AG09319 (cell line): Measurements from ENCODE around the gene LYPLA2.

ENCODE experiments used
- DNase-seq: peaks from one replicate; pipeline ENCODE4 v3.0.0-alpha.2; 2010; ENCODE audit warnings: low read depth; ENCODE audit errors: extremely low read depth
- TF ChIP-seq, protein P1 (sequence below): IDR thresholded peaks from 2 replicates; pipeline ENCODE4 v1.5.1; 2011; ENCODE audit warnings: low read depth, mild to moderate bottlenecking, inconsistent platforms, low read length, moderate library complexity

Gene LYPLA2

DNA sequence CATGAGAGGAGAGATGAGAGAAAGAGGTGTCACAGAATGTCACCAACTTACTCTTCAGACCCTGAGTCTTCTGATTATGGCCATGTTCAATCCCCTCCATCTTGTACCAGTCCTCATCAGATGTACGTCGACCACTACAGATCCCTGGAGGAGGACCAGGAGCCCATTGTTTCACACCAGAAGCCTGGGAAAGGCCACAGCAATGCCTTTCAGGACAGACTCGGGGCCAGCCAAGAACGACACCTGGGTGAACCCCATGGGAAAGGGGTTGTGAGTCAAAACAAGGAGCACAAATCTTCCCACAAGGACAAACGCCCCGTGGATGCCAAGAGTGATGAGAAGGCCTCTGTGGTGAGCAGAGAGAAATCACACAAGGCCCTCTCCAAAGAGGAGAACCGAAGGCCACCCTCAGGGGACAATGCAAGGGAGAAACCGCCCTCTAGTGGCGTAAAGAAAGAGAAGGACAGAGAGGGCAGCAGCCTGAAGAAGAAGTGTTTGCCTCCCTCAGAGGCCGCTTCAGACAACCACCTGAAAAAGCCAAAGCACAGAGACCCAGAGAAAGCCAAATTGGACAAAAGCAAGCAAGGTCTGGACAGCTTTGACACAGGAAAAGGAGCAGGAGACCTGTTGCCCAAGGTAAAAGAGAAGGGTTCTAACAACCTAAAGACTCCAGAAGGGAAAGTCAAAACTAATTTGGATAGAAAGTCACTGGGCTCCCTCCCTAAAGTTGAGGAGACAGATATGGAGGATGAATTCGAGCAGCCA is 39.7 kb upstream of the LYPLA2 start:
- TF ChIP-seq, protein P1, sequence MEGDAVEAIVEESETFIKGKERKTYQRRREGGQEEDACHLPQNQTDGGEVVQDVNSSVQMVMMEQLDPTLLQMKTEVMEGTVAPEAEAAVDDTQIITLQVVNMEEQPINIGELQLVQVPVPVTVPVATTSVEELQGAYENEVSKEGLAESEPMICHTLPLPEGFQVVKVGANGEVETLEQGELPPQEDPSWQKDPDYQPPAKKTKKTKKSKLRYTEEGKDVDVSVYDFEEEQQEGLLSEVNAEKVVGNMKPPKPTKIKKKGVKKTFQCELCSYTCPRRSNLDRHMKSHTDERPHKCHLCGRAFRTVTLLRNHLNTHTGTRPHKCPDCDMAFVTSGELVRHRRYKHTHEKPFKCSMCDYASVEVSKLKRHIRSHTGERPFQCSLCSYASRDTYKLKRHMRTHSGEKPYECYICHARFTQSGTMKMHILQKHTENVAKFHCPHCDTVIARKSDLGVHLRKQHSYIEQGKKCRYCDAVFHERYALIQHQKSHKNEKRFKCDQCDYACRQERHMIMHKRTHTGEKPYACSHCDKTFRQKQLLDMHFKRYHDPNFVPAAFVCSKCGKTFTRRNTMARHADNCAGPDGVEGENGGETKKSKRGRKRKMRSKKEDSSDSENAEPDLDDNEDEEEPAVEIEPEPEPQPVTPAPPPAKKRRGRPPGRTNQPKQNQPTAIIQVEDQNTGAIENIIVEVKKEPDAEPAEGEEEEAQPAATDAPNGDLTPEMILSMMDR, result peak; percentile 63
- DNase-seq, result no peak

DNA sequence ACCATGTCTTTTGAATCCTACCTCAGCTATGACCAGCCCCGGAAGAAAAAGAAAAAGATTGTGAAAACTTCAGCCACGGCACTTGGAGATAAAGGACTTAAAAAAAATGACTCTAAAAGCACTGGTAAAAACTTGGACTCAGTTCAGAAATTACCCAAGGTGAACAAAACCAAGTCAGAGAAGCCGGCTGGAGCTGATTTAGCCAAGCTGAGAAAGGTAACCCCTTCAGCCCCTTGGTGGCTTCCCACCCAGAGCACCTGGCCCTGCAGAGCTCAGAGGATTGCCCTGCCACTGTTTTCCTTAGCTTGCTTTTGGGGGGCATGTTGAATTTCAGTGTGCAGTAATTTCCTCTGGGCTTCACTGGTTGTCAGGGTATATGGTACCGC is 39.1 kb upstream of the LYPLA2 start:
- DNase-seq, result no peak
- TF ChIP-seq, protein P1, result no peak

DNA sequence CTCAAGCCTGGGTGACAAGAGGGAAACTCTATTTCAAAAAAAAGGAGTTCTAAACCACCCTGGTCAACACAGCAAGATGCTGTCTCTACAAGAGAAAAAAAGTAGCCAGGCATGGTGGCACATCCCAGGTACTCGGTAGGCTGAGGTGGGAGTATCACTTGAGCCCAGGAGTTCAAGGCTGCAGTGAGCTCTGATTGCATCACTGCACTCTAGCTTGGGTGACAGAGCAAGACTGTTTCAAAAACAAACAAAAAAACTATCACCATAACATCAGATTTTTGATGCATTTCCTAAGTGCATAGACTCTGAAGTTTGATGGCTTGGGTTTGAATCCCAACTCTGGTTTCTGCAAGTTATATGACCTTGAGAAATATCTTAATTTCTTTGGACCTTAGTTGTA is 38.0 kb upstream of the LYPLA2 start:
- TF ChIP-seq, protein P1, result no peak
- DNase-seq, result no peak

DNA sequence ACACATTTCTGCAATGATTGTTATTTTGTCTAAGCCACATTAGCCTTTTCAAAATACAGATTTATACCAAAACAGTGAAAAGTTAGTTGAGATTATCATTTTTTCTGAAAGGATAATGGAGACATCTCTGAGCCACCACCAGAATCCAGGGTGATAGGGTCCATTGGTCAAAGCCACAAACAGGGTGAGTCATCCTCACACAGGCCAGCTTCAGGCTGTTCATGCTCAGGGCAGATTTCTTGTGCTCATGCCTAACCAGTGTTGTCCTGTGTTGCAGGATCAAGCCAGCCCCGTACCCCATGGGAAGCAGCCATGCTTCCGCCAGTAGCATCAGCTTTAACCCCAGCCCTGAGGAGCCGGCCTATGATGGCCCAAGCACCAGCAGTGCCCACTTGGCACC is 34.3 kb upstream of the LYPLA2 start:
- TF ChIP-seq, protein P1, result no peak
- DNase-seq, result no peak

DNA sequence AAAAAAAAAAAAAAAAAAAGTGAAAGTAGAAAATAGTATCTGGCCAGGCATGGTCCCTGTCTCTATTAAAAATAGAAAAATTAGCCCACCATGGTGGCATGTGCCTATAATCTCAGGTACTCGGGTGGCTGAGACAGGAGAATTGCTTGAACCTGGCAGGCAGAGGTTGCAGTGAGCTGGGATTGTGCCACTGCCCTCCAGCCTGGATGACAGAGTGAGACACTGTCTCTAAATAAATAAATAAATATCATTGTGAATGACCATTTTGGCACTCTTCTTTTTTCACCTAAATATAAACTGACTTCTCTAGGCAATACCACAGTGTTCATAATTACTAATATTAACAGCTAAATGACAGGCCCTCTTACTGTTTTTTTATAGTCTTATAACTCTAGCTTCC is 33.1 kb upstream of the LYPLA2 start:
- DNase-seq, result no peak
- TF ChIP-seq, protein P1, result no peak

DNA sequence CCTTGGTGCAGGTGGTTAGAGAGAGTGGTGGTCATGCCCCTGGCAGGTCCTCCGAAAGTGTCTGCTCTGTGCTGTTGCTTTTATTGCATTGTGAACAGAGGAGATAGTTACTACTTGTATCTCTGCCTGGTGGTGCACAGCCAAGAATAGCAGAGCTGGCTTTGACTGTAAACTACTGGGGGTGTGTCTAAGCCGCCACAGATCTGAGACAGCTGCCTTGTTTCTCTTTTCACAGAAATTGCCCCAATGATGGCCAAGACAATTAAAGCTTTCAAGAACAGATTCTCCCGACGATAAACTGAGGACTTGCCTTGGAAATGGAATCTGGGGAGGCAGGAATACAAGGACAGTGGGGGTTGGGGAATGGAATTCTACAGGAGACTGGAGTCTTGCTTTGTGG is 31.7 kb upstream of the LYPLA2 start:
- no peak for DNase-seq
- TF ChIP-seq, protein P1, result no peak

DNA sequence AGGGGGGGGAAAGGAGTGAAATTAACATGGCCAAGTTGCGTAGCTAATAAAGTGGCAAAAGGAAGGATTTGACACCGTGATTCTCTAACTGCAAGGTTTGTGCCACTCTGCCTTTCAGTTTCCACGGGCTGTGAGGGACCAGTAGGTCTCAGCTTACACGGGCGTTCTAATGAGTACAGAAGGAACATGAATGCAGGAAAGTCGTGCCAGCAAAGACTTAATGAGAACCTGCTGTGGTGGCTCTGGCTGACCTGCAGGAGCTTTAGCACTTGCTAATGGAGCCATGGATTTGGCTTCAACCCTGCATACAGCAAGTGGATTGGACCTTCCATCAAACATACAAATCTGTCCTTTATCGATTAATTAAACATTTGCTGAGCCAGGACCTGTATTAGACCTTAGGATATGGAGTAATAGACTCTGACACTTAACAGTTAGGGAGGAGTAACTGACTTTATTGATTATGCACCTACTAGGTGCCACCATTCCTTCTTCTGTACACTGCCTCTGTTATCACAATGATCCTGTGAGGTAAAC is 27.8 kb upstream of the LYPLA2 start:
- DNase-seq, result peak; percentile 66
- TF ChIP-seq, protein P1, result no peak
